BE2C (cell line): ENCODE measurements around the gene ELANE.
A peak's percentile ranks its signal among the peaks of the same experiment; 100 is the strongest.
"Not testable (repeated sequence)": the region's sequence is repeated elsewhere in the genome, so short reads cannot be mapped to it uniquely, and the experiment has no call there.

ENCODE experiments used
- DNase-seq: peaks from one replicate; pipeline ENCODE4 v3.0.0-alpha.2; 2020
- H3K27me3 ChIP-seq: fragments of 250-450 bp; sonication (Bioruptor Pico); 2 replicates; pipeline ENCODE4 v1.5.1; 2020; ENCODE audit warnings: mild to moderate bottlenecking
- H3K36me3 ChIP-seq: fragments of 250-450 bp; sonication (Bioruptor Pico); 2 replicates; pipeline ENCODE4 v1.5.1; 2020; ENCODE audit warnings: mild to moderate bottlenecking
- H3K4me1 ChIP-seq: fragments of 250-450 bp; sonication (Bioruptor Pico); 2 replicates; pipeline ENCODE4 v1.5.1; 2020
- H3K4me3 ChIP-seq: 2 replicates; pipeline ENCODE4 v1.5.1; 2011; ENCODE audit warnings: low read depth, low read length
- H3K9me3 ChIP-seq: fragments of 250-450 bp; sonication (Bioruptor Pico); 2 replicates; pipeline ENCODE4 v1.5.1; 2020
- CTCF ChIP-seq: IDR thresholded peaks from 2 replicates; pipeline ENCODE4 v1.5.1; 2012; ENCODE audit warnings: mild to moderate bottlenecking, low read depth, low read length

Gene ELANE

GRCh38 chr19:835210-835810, 16.8 kb upstream of the ELANE start:
- Histone ChIP-seq H3K4me3 (no peak overlapping the region), H3K4me1 (no peaks in the 10 kb centered on the region), H3K36me3 (no peaks in the 10 kb centered on the region), H3K9me3 (no peaks in the 10 kb centered on the region), H3K27me3 (peaks cover 58% of the 10 kb centered on the region)
- TF ChIP-seq CTCF: no peak
- DNase-seq: no peak

GRCh38 chr19:840519-841206, 11.4 kb upstream of the ELANE start, which contains the start of gene PRTN3:
PRTN3 (plus strand) TSS chr19:840999; CDS start chr19:841009, 10 bp downstream.
- H3K9me3 ChIP-seq: no peaks in the 10 kb centered on the region
- no peak for TF ChIP-seq CTCF
- no peak for DNase-seq
- no peaks in the 10 kb centered on the region for H3K36me3 ChIP-seq
- H3K27me3 ChIP-seq: peaks cover 45% of the 10 kb centered on the region
- no peaks in the 10 kb centered on the region for H3K4me1 ChIP-seq
- H3K4me3 ChIP-seq: no peak within 1 kb of the TSS

GRCh38 chr19:842802-843179, 9.3 kb upstream of the ELANE start:
- not testable (repeated sequence) for H3K4me3 ChIP-seq, H3K9me3 ChIP-seq, DNase-seq, H3K4me1 ChIP-seq, H3K36me3 ChIP-seq
- H3K27me3 ChIP-seq: peaks cover 49% of the 10 kb centered on the region

- no peak overlapping the region for H3K4me3 ChIP-seq
- H3K36me3 ChIP-seq: no peaks in the 10 kb centered on the region
- 0 out of 2 replicates have a peak, but pooled peaks have one; percentile 2 for TF ChIP-seq CTCF
- H3K9me3 ChIP-seq: no peaks in the 10 kb centered on the region
- no peak for DNase-seq
- peaks cover 55% of the 10 kb centered on the region for H3K27me3 ChIP-seq
- no peaks in the 10 kb centered on the region for H3K4me1 ChIP-seq
Observed at GRCh38 chr19:843180-843835, 8.8 kb upstream of the ELANE start.

- H3K4me3 ChIP-seq: no peak overlapping the region
Observed at GRCh38 chr19:843836-844545, 8.1 kb upstream of the ELANE start.

More at GRCh38 chr19:843836-844545, 8.1 kb upstream of the ELANE start:
- no peak for DNase-seq
- peaks cover 57% of the 10 kb centered on the region for H3K27me3 ChIP-seq
- TF ChIP-seq CTCF: no peak
- H3K4me1 ChIP-seq: no peaks in the 10 kb centered on the region
- no peaks in the 10 kb centered on the region for H3K36me3 ChIP-seq
- no peaks in the 10 kb centered on the region for H3K9me3 ChIP-seq
